ENCODE results near the gene IL23R. TPM values are rescaled to one million over a fixed set of nuclear protein-coding genes. Genes with fewer than 3 reads are reported as not detected.

Gene IL23R
- polyA plus RNA-seq (2013, experiment 1 of 2): not detected
- not detected for polyA plus RNA-seq (2013, experiment 2 of 2)

- Histone ChIP-seq H3K9me3 (ENCODE audit: insufficient read depth, low read depth, low read length) (no peaks in the 10 kb centered on the region), H3K27ac (ENCODE audit: low read depth, low read length) (no peak within 1 kb of the TSS), H3K4me1 (ENCODE audit: insufficient read depth, low read length) (no peaks in the 10 kb centered on the region), H3K4me3 (ENCODE audit: low read length) (no peak within 1 kb of the TSS), H3K9ac (ENCODE audit: low read depth, low read length) (no peak within 1 kb of the TSS), H3K27me3 (ENCODE audit: insufficient read depth, low read length) (no peaks in the 10 kb centered on the region), H3K36me3 (ENCODE audit: insufficient read depth, low read length) (no peaks in the 10 kb centered on the region)
- WGBS: 98% methylated on average over 4 of the region's 4 CpGs
Observed at GRCh38 chr1:67166196-67166595, at the start of gene IL23R. Gene IL23R (plus strand): TSS chr1:67166454. CDS start chr1:67168121, 1,667 bp downstream.

DNA sequence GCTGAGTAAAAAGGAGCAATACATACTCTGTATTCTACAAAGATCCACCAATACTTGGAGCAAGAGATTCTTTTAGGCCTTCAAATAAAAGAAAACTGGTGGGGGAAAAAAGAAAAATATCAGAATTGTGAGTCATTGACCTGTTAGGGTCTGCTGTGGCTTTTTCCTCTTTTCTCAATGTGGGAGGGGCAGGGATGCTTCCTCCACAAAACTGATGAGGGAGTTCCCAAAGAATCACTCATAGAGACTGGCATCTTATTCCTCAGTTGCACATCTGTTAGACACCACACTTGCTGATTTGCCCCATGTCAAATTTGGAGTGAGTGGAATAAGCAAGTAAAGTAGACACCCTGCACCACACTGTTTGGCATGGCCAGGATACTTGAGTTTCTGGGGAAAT, 48.1 kb upstream of the IL23R start:
- Histone ChIP-seq H3K9me3 (ENCODE audit: insufficient read depth, low read depth, low read length) (0 out of 2 replicates have a peak, but pooled peaks cover 8% of the 10 kb centered on the region), H3K27me3 (ENCODE audit: insufficient read depth, low read length) (no peaks in the 10 kb centered on the region), H3K4me3 (ENCODE audit: low read length) (no peak overlapping the region), H3K9ac (ENCODE audit: low read depth, low read length) (no peak overlapping the region), H3K4me1 (ENCODE audit: insufficient read depth, low read length) (no peaks in the 10 kb centered on the region), H3K27ac (ENCODE audit: low read depth, low read length) (no peak overlapping the region), H3K36me3 (ENCODE audit: insufficient read depth, low read length) (no peaks in the 10 kb centered on the region)

- H3K27me3 ChIP-seq (ENCODE audit: insufficient read depth, low read length): no peaks in the 10 kb centered on the region
- H3K4me3 ChIP-seq (ENCODE audit: low read length): no peak overlapping the region
- WGBS: 90% methylated on average over 3 of the region's 3 CpGs
- H3K9me3 ChIP-seq (ENCODE audit: insufficient read depth, low read depth, low read length): 0 out of 2 replicates have a peak, but pooled peaks cover 8% of the 10 kb centered on the region
- no peak overlapping the region for H3K9ac ChIP-seq (ENCODE audit: low read depth, low read length)
- no peaks in the 10 kb centered on the region for H3K36me3 ChIP-seq (ENCODE audit: insufficient read depth, low read length)
- H3K4me1 ChIP-seq (ENCODE audit: insufficient read depth, low read length): no peaks in the 10 kb centered on the region
- no peak overlapping the region for H3K27ac ChIP-seq (ENCODE audit: low read depth, low read length)
Observed at GRCh38 chr1:67118646-67119045, 47.6 kb upstream of the IL23R start.

- Histone ChIP-seq H3K9me3 (ENCODE audit: insufficient read depth, low read depth, low read length) (no peaks in the 10 kb centered on the region), H3K4me3 (ENCODE audit: low read length) (no peak overlapping the region), H3K4me1 (ENCODE audit: insufficient read depth, low read length) (no peaks in the 10 kb centered on the region), H3K9ac (ENCODE audit: low read depth, low read length) (no peak overlapping the region), H3K27me3 (ENCODE audit: insufficient read depth, low read length) (no peaks in the 10 kb centered on the region), H3K36me3 (ENCODE audit: insufficient read depth, low read length) (no peaks in the 10 kb centered on the region), H3K27ac (ENCODE audit: low read depth, low read length) (no peak overlapping the region)
- 89% methylated on average over 2 of the region's 4 CpGs for WGBS
Observed at GRCh38 chr1:67120855-67121619, 45.2 kb upstream of the IL23R start.

DNA sequence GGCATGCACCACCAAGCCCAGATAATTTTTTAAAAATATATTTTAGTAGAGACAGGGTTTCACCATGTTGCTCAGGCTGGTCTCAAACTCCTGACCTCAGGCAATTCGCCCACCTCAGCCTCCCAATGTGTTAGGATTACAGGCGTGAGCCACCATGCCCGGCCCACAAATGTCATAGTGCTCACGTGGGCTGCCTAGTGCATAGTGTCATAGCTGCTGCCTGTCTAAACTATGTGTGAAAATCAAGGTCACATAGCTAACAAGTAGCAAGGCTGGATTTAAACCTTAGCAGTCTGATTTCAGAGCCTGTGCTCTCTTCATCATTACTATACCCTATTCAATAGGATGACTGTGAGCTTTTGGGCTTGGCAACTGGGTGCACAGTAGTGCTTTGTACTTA, 41.8 kb upstream of the IL23R start:
- Histone ChIP-seq H3K4me1 (ENCODE audit: insufficient read depth, low read length) (no peaks in the 10 kb centered on the region), H3K9ac (ENCODE audit: low read depth, low read length) (no peak overlapping the region), H3K9me3 (ENCODE audit: insufficient read depth, low read depth, low read length) (no peaks in the 10 kb centered on the region), H3K27ac (ENCODE audit: low read depth, low read length) (no peak overlapping the region), H3K36me3 (ENCODE audit: insufficient read depth, low read length) (no peaks in the 10 kb centered on the region), H3K27me3 (ENCODE audit: insufficient read depth, low read length) (no peaks in the 10 kb centered on the region), H3K4me3 (ENCODE audit: low read length) (no peak overlapping the region)
- WGBS: 93% methylated on average over 4 of the region's 4 CpGs

DNA sequence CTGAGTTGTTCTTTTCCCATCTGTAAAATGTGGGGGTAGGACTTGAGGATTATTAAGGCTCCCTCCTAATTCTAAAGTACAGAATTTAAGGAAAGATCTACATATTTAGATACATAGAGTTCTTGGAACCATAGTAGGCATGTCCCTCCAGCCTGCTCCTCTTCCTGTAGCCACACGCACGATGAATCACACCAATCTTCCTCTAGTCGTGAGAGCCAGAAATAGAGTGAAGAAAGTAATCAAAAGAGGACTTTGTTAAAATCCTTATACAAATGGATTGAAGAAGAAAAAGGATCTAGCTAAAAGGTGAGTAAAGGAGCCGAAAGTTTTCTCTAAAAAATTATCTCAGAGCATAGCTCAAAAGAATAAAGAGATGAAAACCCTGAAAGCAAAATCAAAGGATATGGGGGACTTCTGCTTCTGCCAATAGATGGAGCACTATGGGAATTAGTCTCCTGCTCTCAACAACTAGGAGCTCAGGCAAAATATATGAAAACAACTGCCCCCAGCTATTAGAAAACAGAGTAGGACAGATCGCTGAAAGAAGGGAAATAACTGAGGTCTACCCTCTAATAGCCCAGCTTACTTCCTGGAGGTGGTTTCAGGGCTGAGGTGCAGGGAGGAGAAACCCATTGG, 40.0 kb upstream of the IL23R start:
- Histone ChIP-seq H3K4me3 (ENCODE audit: low read length) (no peak overlapping the region), H3K4me1 (ENCODE audit: insufficient read depth, low read length) (no peaks in the 10 kb centered on the region), H3K27me3 (ENCODE audit: insufficient read depth, low read length) (no peaks in the 10 kb centered on the region), H3K36me3 (ENCODE audit: insufficient read depth, low read length) (no peaks in the 10 kb centered on the region), H3K9me3 (ENCODE audit: insufficient read depth, low read depth, low read length) (no peaks in the 10 kb centered on the region), H3K9ac (ENCODE audit: low read depth, low read length) (no peak overlapping the region), H3K27ac (ENCODE audit: low read depth, low read length) (no peak overlapping the region)
- 92% methylated on average over 3 of the region's 5 CpGs for WGBS

- Histone ChIP-seq H3K27me3 (ENCODE audit: insufficient read depth, low read length) (no peaks in the 10 kb centered on the region), H3K9ac (ENCODE audit: low read depth, low read length) (no peak overlapping the region), H3K4me1 (ENCODE audit: insufficient read depth, low read length) (no peaks in the 10 kb centered on the region), H3K36me3 (ENCODE audit: insufficient read depth, low read length) (no peaks in the 10 kb centered on the region), H3K9me3 (ENCODE audit: insufficient read depth, low read depth, low read length) (no peaks in the 10 kb centered on the region), H3K4me3 (ENCODE audit: low read length) (no peak overlapping the region), H3K27ac (ENCODE audit: low read depth, low read length) (no peak overlapping the region)
- WGBS: 91% methylated on average over 1 of the region's 1 CpG
Observed at GRCh38 chr1:67126974-67127373, 39.3 kb upstream of the IL23R start.

DNA sequence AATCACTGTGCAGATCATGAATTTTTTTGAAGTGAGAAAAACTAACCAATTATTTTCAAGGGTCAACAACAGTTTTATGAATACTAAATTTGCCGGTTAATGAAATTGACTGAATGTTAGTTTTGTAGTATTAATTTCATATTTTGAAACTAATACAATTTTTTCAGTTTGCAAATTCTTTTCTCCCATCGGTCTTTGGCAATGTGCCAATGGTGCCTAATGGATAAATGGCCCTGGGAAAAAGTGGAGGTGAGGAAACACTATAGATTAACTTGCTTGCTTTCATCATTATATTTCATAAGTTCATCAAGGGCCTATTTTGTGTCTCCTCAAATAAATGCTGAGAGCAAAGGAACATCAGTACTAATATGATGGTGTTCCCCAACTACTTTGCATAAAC, 35.6 kb upstream of the IL23R start:
- no peak overlapping the region for H3K27ac ChIP-seq (ENCODE audit: low read depth, low read length)
- H3K9me3 ChIP-seq (ENCODE audit: insufficient read depth, low read depth, low read length): no peaks in the 10 kb centered on the region
- H3K4me1 ChIP-seq (ENCODE audit: insufficient read depth, low read length): peaks cover 5% of the 10 kb centered on the region; the same call in 1 of the 2 replicates
- no peaks in the 10 kb centered on the region for H3K27me3 ChIP-seq (ENCODE audit: insufficient read depth, low read length)
- WGBS: no CpG with 5 or more reads among the region's 2 CpGs
- H3K9ac ChIP-seq (ENCODE audit: low read depth, low read length): no peak overlapping the region
- no peaks in the 10 kb centered on the region for H3K36me3 ChIP-seq (ENCODE audit: insufficient read depth, low read length)
- H3K4me3 ChIP-seq (ENCODE audit: low read length): no peak overlapping the region

DNA sequence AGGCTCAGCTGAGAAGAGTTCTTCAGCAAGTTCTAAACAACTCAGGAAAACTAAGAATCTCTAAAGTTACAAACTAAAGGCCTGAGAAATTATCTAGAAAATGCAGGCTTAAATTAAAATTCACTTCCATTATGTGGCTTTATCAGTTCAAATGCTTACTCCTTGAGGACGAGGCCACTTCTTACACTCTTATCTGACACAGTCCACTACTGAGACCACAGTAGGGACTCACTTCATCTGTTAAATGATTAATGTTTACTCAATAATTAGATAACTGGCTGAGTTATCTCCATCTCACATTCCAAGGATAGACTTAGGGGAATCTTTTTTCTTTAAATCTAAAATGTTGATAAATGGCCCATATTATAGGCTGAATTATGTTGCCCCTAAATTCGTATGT, 33.1 kb upstream of the IL23R start:
- no peaks in the 10 kb centered on the region for H3K36me3 ChIP-seq (ENCODE audit: insufficient read depth, low read length)

DNA sequence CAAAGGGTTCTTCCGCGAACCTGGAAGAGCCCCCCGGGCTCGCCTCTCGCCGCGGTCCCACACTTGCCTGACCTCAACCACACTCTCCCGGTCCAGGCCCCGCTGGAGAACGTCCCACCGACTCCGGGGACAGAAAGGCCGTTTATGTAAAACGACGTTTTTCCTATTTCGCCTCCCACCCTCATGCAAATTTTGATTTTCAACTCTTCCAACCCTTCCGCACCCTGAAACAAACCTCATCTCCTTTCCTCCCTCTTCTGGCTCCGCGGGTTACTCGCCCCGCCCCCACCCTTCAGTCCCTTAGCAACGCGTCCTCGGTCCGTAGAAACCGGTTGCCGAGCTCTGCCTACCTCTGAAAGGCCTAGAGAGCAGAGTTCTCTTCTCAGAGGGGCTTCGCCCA, 31.6 kb upstream of the IL23R start, which contains the start of gene C1orf141:
TSS of gene C1orf141 (minus strand) at position 276 of the 400 bp plus-strand sequence. CDS start 7,730 bp downstream, outside the sequence.
- no peaks in the 10 kb centered on the region for H3K9me3 ChIP-seq (ENCODE audit: insufficient read depth, low read depth, low read length)
- H3K36me3 ChIP-seq (ENCODE audit: insufficient read depth, low read length): no peaks in the 10 kb centered on the region
- H3K4me3 ChIP-seq (ENCODE audit: low read length): peak within 1 kb of the TSS; percentile 41
- peaks cover 10% of the 10 kb centered on the region; the same call in 1 of the 2 replicates for H3K4me1 ChIP-seq (ENCODE audit: insufficient read depth, low read length)
- no peak within 1 kb of the TSS for H3K9ac ChIP-seq (ENCODE audit: low read depth, low read length)
- 32% methylated on average over 28 of the region's 28 CpGs for WGBS
- H3K27ac ChIP-seq (ENCODE audit: low read depth, low read length): no peak within 1 kb of the TSS
- H3K27me3 ChIP-seq (ENCODE audit: insufficient read depth, low read length): no peaks in the 10 kb centered on the region

More for the DNA sequence above, 33.1 kb upstream of the IL23R start:
- no peak overlapping the region for H3K4me3 ChIP-seq (ENCODE audit: low read length)
- no peak overlapping the region for H3K9ac ChIP-seq (ENCODE audit: low read depth, low read length)
- no peaks in the 10 kb centered on the region for H3K27me3 ChIP-seq (ENCODE audit: insufficient read depth, low read length)
- no peak overlapping the region for H3K27ac ChIP-seq (ENCODE audit: low read depth, low read length)
- WGBS: 89% methylated on average over 2 of the region's 2 CpGs
- H3K9me3 ChIP-seq (ENCODE audit: insufficient read depth, low read depth, low read length): no peaks in the 10 kb centered on the region
- H3K4me1 ChIP-seq (ENCODE audit: insufficient read depth, low read length): peaks cover 10% of the 10 kb centered on the region; the same call in 1 of the 2 replicates

DNA sequence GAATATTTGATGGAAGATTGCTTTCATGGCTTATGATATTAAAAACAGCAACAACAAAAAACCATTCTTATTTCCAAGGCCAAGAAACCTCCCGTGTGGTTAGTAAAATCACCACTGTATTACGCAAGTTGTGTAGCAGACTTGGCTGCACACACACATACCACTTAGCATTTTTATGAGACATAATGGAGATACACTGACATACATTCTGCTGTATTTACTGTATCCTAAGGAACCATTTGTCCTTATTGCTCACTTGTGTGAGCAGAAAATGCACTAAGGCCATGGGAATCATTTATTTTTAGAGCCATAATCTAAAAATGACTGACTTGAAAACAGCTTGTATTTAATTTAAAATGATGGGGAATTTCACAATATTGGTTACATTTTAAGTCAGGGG, 30.9 kb upstream of the IL23R start:
- H3K4me3 ChIP-seq (ENCODE audit: low read length): no peak overlapping the region; the same call in 1 of the 2 replicates
- 88% methylated on average over 2 of the region's 2 CpGs for WGBS
- H3K9me3 ChIP-seq (ENCODE audit: insufficient read depth, low read depth, low read length): no peaks in the 10 kb centered on the region
- H3K36me3 ChIP-seq (ENCODE audit: insufficient read depth, low read length): no peaks in the 10 kb centered on the region
- no peak overlapping the region for H3K9ac ChIP-seq (ENCODE audit: low read depth, low read length)
- H3K27me3 ChIP-seq (ENCODE audit: insufficient read depth, low read length): no peaks in the 10 kb centered on the region
- no peak overlapping the region for H3K27ac ChIP-seq (ENCODE audit: low read depth, low read length)
- H3K4me1 ChIP-seq (ENCODE audit: insufficient read depth, low read length): peaks cover 10% of the 10 kb centered on the region; the same call in 1 of the 2 replicates

All from HUES64 (cell line).